Measurements from ENCODE around the gene DNM1.
"Not testable (repeated sequence)": the region's sequence is repeated elsewhere in the genome, so short reads cannot be mapped to it uniquely, and the experiment has no call there.

The DNM1 gene

DNA sequence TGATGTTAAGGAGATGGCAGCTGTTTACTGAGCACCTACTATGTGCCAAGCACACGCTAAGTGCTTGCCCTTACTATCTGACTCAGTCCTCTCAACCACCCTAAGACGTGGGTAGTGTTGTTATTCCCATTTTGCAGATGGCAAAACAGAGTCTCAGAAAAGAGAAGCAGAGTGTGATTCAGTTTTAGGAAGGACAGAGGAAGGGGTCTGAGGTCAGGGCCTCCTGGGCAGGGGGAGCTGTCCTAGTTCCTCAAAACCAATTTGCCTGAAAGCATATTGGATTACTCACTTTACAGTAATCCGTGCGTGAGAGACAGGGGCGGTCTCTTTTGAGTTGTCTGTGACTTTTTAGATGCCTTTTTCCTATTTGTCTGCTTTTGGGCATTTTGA lies 23.2 kb downstream of the DNM1 start:
- DNase-seq, result no peak

DNA sequence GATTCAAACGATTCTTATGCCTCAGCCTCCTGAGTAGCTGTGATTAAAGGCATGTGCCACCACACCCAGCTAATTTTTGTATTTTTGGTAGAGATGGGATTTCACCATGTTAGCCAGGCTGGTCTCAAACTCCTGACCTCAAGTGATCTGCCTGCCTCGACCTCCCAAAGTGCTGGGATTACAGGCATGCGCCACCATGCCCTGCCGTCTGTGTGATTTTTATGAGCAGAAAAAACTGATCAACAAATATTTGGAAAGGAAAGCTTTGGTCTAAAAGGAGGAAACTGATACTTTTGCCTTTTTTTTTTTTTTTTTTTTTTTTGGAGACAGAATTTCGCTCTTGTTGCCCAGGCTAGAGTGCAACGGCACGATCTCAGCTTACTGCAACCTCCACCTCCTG lies 27.7 kb downstream of the DNM1 start:
- not testable (repeated sequence) for DNase-seq

DNA sequence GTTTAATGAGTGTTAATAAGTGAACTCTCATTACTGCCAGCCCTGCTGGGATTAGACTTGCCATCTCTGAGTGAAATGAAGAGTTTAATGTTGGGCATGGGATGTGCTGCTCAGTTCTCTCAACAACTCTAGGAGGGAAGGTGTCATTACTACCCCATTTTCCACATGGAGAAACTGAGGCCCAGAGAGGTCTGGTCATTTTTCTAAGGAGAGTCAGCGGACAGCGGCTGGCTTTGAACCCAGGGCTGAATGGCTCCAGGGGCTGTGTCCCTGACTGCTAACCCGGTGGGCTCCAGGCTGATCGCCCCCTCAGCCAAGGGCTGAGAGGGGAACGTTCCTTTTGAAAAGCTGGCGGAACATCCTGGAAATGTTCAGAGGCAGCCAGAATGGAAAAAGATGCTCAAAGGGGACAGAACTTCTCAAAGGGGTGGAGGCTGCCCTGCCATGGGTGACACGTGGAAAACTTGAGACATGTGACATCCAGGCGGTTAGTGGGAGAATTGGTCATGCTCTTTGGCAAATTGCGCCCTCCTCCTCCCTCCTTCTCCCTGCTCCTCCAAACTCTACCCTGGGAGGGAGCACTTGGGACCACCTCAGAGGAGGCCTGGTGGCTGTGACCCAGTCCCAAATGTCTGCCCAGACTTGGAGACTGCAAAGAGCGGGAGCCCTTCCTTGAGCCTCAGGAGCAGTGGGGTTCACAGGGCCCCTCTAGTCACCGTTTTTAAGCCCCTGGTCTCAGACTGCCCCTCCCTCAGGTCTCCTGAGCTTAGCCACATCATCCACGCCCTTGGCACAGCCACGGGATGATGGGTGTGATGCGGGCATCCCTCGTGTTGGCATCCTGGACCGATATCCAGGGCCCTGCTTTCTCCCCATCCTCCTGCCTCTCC lies 28.7 kb downstream of the DNM1 start:
- peak; percentile 36 for DNase-seq

DNA sequence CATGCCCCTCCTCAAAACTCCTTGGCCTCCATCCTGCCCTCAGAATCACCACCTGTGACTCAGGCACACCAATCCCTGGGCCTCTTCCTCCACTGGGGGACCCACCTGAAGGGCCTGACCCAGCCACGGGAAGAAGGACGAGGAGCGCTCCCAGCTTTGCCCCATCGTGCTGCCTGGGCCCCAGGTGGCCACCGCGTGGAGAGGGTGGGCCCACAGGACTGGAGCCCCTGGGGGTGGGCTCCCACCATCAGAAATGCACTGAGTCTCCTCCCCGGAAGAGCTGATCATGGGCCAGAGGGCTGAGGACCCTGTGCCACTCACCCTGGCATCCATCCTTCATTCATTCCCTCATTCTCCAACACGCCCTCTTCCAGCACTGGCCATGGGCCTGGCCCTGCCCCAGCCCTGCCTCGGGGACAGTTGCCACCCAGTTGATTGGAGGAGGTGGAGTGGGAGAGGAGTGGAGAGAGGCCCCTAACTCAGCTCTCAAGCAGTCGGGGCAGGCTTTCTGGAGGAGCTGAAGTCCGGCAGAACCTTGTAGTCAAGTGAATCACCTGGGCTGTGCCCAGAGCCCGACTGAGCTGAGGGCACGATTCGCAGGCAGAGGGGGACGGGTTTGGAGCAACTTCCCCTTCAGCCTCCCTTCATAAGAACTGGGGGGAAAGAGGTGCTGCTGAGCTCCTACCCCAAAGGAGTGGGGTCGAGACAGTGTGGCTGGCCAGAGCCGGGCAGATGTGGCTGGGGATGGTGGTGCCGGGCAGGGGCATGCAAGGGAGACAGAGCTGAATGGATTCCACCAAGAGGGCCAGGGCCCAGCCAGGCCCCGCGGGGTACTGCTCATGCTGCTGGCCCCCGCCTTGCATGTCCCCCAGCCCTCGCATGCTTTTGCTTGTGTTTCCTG lies 29.6 kb downstream of the DNM1 start:
- no peak for DNase-seq

DNA sequence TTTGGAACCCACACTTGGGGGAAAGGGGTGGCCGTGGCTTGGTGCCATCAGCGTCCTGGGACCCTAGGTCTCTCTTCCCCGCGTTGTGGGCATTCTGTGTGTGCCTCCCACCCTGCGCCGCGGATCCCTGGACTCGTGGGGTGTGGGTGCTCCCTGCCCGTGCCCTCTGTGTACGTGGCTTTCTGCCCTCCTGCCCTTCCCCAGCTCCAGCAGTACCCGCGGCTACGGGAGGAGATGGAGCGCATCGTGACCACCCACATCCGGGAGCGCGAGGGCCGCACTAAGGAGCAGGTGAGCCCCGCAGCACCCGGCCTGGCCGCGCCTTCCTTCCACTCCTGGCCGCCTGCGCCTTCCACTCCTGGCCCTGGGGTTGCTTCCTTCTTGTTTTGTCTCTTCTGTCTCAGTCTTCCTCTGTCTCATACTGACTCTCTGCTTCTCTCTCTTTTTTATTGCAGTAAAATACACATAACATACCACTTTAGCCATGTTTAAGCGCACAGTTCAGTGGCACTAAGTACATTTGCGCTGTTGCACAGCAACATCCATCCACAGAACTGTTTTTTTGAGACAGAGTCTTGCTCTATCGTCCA lies 30.7 kb downstream of the DNM1 start:
- DNase-seq, result no peak

DNA sequence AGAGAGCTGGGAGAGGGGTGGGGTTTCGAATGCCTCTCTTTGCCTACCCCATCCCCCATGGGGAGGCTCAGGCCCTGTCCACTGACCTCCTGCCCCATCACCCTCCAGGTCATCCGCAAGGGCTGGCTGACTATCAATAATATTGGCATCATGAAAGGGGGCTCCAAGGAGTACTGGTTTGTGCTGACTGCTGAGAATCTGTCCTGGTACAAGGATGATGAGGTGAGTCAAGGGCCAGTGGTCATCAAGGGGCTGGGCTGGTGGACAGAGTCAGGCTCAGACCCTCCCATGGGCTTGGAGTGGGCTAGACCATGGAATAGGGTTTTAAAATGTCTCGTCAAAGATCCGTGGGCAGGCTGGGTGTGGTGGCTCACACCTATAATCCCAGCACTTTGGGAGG lies 38.9 kb downstream of the DNM1 start:
- no peak for DNase-seq

DNA sequence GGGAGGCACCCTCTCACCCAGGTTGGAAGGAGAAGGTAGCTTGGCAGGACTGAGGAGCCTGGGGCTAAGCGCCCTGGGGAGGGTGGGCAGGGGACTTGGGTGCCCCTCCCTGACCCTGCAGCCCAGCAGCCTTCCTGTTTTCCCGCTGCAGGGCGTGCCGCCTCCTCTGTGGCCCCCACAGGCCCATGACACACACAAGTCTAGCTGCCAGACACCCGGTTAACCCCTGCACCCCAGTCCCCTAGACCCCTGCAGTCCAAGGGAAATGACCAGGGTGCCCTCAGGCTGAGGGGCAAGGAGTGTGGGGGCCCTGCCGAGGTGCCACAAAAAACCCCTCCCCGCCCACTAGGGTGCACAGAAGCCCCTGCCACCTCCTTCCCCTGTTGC lies 39.6 kb downstream of the DNM1 start:
- no peak for DNase-seq

DNA sequence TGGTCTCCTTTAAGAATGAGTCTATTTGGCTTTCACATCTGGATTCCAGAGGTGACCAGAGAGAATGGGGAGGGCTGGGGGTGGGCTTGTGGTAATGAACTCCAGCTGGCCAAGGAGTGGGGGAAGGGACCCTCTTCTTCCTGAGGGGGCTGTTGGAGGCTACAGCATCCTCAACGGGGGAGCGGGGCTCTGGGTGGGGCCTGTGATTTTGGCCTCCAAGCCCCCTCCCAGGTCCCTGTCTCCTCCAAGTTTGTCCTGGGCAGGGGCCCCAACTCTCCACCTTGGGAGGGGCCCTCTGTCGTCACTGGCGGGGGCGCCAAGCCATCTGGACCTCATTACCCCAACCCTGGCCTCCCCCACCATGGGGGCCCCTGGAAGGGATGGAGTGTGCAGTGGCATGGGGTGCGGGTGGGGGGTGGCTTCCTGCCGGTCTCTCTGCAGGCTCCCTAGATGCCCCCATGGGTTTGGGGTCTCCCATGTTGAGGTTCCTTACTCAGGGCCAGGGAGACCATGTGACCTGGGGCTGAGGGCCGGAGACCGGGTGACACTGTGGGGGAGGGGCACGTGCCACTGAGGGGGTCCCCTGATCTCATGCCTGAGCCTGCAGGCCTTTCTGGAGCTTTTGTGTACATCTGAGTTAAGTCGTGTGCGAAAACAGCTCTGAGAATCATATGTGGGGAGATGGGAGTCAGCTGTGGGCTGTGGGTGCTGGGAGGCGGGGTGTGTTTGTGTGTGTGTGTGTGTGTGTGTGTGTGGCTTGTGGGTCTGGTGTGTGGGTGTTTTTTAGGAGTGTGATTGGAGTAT lies 40.2 kb downstream of the DNM1 start:
- DNase-seq, result no peak

DNA sequence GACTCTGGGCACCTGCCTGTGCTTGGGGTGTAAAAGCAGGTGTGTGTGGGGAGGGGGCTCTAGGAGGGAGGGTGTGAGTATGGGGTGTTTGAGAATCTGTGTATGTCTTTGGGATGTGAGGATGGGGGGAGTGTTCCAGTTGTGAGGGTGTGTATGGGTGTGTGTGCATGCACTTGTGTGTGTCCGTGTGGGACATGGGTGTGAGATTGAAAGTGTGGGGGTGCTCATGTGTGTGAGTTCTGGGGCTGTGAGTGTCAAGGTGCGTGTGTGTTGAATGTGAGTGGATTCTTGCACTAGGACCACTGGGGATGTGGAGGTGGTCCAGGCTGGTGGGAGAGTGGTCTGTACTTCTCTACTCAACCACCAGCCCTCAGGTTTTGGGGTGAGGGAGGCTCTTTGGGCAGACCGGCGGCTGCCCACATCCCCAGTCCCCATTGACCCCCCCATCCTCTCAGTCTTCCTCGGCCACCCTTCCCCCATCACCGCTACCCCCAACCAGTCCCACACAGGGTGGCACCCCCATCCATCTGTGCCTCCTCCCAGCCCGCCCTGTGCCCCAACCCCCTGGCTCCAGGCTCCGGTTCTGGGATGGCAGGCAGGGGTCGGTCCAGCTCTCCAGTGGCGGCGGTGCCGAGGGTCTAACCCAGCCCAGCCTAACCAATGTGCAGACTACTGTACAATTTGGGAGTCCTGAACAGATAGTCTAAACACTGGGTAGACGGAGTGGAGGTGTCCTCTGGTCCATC lies 41.1 kb downstream of the DNM1 start:
- DNase-seq, result no peak

DNA sequence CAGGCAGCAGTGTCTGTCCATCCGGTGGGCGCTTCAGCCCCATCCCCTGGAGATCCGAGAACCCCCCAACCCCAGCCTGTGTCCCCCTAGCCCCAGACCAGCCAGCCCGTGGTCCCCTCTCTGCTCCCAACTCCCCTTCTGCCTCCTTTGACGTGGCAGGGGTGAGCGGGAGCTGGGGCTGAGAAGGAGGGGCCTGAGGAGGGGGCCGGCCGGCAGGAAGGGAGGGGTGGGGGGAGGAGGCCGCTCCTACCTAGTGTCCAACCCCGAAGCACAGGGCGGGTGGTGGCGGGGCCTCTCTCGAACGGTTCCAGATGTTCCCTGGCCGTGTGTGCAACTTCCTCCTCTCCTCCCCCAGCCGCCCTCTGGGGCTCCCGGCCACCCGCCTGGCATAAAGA lies 41.7 kb downstream of the DNM1 start:
- DNase-seq, result no peak

DNA sequence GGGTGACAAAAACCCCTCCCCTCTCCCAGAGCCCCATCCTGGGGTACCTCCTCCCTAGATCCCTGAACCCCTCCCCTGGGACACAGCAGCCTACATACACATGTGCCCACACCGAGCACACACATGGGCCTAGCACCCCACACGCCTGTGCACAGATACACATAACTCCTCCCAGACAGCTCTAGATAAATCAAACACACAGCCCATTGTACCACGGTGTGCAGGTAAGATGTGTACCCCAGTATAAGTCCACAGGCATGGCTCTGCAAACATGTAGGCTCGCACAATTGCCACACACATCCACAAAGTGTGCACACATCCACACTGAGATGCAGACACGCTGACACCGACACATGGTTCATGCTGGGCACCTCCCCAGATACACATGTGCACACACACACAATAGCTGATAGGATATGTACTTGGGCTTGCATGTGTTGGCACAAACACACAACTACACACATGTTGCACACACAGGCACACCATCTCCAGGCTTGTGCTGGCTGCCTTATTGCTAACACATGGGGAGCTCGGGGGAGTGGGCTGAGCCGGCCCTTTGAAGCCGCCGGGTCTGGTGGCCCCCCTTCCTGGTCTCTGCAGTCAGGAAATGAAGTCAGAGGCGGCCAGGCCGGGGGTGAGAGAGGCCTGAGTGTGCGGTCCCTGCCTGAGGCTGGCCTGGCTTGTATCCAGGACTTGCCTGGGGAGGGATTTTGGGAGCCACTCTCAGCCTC lies 42.4 kb downstream of the DNM1 start:
- no peak for DNase-seq

DNA sequence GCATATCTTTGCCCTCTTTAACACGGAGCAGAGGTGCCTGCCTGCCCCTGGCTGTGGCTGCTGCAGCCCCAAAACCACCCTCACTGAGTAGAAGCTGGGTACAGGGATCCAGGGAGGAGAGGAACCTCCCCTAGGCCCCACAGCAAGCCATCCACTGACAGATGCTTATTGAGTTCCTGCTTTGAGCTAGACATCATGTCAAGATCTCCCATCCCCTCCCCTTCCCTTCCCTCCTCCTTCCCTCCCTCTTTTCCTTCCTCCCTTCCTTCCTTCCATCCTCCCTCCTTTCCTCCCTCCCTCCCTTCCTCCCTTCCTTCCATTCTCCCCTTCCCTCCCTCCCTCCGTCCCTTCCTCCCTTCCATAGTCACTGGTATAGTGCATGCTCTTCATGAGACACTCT lies 43.3 kb downstream of the DNM1 start:
- DNase-seq, result no peak

DNA sequence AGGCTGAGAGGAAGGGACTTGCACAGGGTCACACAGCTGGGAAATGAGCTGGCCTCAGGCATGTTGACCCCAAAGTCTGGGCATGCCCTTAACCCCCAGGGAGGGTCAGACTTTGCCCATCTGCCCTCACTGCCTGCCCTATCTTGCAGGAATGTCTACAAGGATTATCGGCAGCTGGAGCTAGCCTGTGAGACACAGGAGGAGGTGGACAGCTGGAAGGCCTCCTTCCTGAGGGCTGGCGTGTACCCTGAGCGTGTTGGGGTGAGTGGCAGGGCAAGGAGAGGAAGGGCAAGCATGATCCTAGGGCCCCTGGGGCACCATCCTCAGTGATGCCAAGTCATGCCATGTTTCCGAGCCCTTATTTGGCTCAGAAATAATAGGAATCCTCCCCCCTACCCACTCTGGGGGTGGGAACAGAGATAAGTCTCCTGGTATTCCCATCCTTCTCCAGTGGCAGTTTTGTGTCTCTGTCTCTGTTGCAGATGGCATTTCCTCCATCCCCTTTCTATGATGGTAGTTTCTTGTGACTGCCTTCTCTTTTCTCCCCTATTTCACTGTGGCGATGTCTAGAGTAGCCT lies 44.1 kb downstream of the DNM1 start:
- no peak for DNase-seq

DNA sequence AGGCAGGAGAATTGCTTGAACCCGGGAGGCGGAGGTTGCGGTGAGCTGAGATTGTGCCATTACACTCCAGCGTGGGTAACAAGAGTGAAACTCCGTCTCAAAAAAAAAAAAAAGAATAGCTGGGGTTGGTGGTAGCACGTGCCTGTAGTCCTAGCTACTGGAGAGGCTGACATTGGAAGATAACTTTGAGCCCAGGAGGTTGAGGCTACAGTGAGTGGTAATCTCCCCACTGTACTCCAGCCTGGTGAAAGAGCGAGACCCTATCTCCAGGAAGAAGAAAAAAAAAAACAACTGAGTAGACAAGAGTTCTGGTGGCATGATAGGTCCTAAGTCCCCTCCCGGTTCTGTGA lies 46.4 kb downstream of the DNM1 start:
- DNase-seq, result no peak

DNA sequence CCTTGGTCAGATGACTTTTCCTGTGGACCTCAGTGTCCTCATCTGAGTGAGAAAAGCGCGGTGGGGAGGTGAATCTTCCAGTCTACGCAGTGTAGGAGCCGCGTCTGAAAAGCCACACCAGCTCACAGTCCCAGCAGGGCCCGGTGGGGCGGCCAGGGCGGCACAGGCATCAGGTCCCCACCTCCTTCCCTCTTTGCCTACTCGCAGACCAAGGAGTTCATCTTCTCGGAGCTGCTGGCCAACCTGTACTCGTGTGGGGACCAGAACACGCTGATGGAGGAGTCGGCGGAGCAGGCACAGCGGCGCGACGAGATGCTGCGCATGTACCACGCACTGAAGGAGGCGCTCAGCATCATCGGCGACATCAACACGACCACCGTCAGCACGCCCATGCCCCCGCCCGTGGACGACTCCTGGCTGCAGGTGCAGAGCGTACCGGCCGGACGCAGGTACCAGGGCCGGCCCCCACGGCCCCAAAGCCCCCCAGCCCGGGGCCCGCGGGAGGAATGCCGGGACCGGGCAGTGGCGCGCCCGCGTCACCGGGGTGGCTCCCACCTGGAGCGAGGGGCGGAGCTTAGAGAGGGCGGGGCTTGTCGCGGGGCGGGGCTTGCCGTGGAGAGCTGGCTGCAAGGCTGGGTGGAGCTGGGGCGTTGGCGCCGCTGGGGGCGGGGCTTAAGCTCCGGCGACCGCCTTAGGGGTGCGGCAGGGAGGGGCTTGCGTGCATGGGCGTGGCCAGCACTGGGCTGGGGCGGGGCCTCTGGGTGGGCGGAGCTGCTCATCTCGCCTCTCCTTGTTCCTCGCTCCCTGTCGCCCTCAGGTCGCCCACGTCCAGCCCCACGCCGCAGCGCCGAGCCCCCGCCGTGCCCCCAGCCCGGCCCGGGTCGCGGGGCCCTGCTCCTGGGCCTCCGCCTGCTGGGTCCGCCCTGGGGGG lies 47.0 kb downstream of the DNM1 start:
- peak; percentile 99 for DNase-seq

DNA sequence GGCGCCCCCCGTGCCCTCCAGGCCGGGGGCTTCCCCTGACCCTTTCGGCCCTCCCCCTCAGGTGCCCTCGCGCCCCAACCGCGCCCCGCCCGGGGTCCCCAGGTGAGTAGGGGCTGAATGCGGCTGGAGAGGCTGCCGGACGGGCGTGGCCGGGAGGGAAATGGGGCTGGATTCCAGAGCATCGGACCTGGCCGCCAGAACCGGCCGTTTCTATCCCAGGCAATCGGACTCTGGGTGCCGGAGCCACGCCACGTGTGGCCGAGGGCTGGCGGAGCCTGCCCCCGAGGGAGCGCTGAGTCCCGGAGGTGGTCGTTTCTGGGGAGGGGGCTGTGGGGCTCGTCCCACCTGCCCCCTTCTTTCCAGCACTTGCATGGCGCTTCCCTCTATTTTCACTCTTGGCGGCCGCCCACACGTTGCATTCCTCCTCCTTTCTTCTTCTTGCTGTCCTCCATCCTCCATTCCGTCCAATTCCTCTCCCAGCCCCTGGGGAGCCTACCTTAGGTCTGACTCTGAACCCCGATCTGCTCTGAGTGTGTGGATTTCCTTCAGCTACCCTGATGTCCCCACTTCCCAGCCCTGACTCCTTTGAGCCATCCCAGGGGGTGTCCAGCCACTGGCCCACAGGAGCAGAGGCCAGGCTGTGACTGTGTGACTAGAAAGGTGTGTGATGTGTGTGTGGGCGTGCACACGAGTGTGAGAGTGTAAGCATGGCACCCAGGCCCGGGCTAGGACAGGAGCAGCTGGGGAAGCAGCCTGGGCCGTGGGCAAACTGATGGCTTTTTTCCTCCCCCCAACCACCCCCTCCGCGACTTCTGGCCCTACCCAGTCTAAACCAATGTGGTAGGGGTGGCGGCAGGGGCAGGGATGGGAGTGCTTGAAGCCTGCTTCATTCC lies 47.9 kb downstream of the DNM1 start:
- DNase-seq, result peak; percentile 26

DNA sequence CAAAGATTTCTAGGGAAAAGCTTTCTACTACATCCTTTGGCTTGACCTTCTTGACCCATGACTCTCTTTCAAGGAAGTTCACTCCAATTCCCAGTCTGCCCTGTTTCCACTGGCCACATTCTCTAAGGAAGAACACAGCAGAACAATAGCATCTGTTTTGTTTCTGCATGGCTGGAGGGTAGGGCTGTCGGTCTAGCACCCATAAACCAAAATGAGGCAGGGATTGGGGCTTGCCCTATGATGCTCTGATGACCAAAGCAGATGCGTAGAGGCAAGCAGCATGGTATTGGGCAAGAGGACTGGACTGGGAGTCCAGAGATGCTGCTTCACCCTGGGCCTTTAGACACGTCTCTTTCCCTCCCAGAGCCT lies 48.5 kb downstream of the DNM1 start:
- DNase-seq, result no peak

DNA sequence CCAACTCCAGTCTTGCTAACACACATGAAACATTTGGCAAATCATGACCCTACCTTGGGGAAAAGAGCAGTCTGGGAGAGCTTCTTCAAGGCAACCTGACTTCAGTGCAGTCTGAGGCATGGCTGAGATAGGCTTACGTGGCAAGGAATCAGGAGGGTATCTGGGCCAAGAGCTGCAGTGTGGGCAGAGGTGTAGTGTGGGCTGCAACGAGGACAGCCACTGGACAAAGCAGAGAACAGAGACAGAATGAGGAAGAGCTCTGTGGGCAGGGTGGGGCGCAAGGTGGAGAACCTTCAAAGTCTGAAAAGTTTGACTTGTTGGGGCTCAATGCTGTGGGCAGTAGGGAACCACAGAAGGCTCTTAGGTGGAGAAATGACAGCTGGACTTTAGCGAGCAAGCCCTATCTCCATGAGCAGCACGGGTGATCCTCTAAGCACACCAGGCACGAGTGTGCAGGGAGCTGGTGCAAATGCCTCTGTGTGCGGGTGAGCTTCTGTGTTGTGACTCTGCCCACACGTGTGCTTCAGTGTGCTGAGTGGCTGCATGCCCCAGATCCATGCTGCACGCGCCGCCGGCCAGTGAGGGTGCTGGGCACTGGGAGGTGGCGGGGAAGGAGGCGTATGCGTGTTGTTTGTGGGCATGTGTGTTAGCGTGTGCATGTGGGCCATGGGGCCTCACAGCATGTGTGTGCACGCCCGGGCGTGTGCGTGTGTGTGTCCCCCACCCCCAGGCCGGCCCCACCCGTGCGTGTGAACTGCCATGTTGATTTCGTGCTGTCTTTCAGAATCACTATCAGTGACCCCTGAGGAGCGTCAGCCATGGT lies 49.3 kb downstream of the DNM1 start:
- no peak for DNase-seq
